Measurements from ENCODE around the gene FSTL4.

DNA sequence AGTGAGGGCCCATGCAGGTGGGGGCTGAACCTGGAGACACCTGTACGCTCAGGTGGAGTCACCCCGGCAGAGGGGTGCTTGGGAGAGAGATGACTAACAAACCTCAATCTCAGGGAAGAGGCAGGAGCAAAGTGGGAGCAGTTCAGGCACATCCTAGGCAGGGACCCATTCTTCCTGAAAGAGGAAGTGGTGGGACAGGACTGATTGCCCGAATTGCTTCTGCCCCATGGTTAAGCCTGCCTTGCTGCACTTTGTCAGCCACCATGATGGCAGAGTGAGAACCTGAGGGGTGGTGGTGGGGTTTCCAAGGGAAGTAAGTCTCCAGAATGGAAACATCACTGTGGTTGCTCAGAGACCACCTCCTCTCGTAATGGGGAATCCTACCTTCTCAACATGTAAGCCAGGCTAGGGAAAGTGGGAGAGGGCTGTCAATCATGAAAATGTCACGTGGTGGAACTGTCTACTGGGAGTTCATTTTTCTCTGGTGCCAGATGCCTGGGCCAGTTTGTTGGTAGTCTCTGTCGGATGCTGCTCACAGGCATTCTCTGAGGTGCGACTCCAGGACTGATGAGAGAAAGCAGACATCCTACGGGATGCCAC is 410.2 kb downstream of the FSTL4 start:
- TF ChIP-seq CTCF (IDR thresholded peaks at IDR 0.05) (no peak), POLR2A (IDR thresholded peaks at IDR 0.05) (no peak)

Data from body of pancreas (tissue), 4 donors.